Measurements from ENCODE around the gene NFASC. TPM values are rescaled to one million over a fixed set of nuclear protein-coding genes. Genes with fewer than 3 reads are reported as not detected.

The NFASC gene
- total and polyA plus RNA-seq, 8 donors = 1.1 to 54.2 (median 13.3) TPM

GRCh38 chr1:204976646-204977045 lies 106.0 kb downstream of the NFASC start:
- H3K4me3 ChIP-seq = no peak overlapping the region
- H3K27ac ChIP-seq = no peak overlapping the region
- peaks cover 0 to 7% (median 0%) of the 10 kb centered on the region in 3 donors for H3K27me3 ChIP-seq
- H3K9me3 ChIP-seq = no peaks in the 10 kb centered on the region
- WGBS, 5 donors = 84 to 89% (median 85%) methylated on average over 3 to 13 of the region's 13 CpGs
- no peak for TF ChIP-seq CTCF (IDR thresholded peaks at IDR 0.05)
- TF ChIP-seq POLR2AphosphoS5 (IDR thresholded peaks at IDR 0.05) = no peak
- no peak for TF ChIP-seq POLR2A (IDR thresholded peaks at IDR 0.05)
- TF ChIP-seq EP300 (IDR thresholded peaks at IDR 0.05) = no peak
- H3K4me1 ChIP-seq = peaks cover 0 to 5% (median 0%) of the 10 kb centered on the region in 4 donors
- intact Hi-C loops (cut with DNase I; ENCODE audit: low total_unique reads) = loop anchor here (10.0 kb wide), 1 partner anchor 278 kb away; no protein-coding TSS in a partner anchor
- no peak for DNase-seq
- peaks cover 0 to 58% (median 22%) of the 10 kb centered on the region in 4 donors for H3K36me3 ChIP-seq

- WGBS, 5 donors = 59 to 70% (median 62%) methylated on average over 6 to 8 of the region's 8 CpGs
- DNase-seq = no peak
Observed at GRCh38 chr1:204977318-204977717, 106.7 kb downstream of the NFASC start.

GRCh38 chr1:204978782-204979181 lies 108.1 kb downstream of the NFASC start:
- Histone ChIP-seq H3K4me1 (peaks cover 0 to 5% (median 0%) of the 10 kb centered on the region in 4 donors), H3K27me3 (peaks cover 0 to 7% (median 0%) of the 10 kb centered on the region in 3 donors), H3K27ac (no peak overlapping the region), H3K9me3 (no peaks in the 10 kb centered on the region), H3K4me3 (no peak overlapping the region), H3K36me3 (peaks cover 0 to 42% (median 18%) of the 10 kb centered on the region in 4 donors)
- TF ChIP-seq CTCF (IDR thresholded peaks at IDR 0.05) (no peak), EP300 (IDR thresholded peaks at IDR 0.05) (no peak), POLR2A (IDR thresholded peaks at IDR 0.05) (no peak), POLR2AphosphoS5 (IDR thresholded peaks at IDR 0.05) (no peak)
- no peak for DNase-seq
- intact Hi-C loops (cut with DNase I; ENCODE audit: low total_unique reads) = loop anchor here (10.0 kb wide), 1 partner anchor 276 kb away; no protein-coding TSS in a partner anchor
- 87 to 97% (median 91%) methylated on average over 11 to 14 of the region's 14 CpGs for WGBS, 5 donors

More at GRCh38 chr1:204977318-204977717, 106.7 kb downstream of the NFASC start:
- intact Hi-C loops (cut with DNase I; ENCODE audit: low total_unique reads) = loop anchor here (10.0 kb wide), 1 partner anchor 277 kb away; no protein-coding TSS in a partner anchor
- H3K36me3 ChIP-seq = peaks cover 0 to 56% (median 21%) of the 10 kb centered on the region in 4 donors
- H3K4me1 ChIP-seq = peaks cover 0 to 5% (median 0%) of the 10 kb centered on the region in 4 donors
- no peak overlapping the region for H3K27ac ChIP-seq
- peaks cover 0 to 7% (median 0%) of the 10 kb centered on the region in 3 donors for H3K27me3 ChIP-seq
- no peaks in the 10 kb centered on the region for H3K9me3 ChIP-seq
- no peak overlapping the region for H3K4me3 ChIP-seq
- TF ChIP-seq EP300 (IDR thresholded peaks at IDR 0.05) = no peak
- TF ChIP-seq CTCF (IDR thresholded peaks at IDR 0.05) = no peak
- TF ChIP-seq POLR2A (IDR thresholded peaks at IDR 0.05) = no peak
- TF ChIP-seq POLR2AphosphoS5 (IDR thresholded peaks at IDR 0.05) = no peak

GRCh38 chr1:204979306-204979705 lies 108.6 kb downstream of the NFASC start:
- no peak for DNase-seq
- H3K4me1 ChIP-seq = peaks cover 0 to 5% (median 0%) of the 10 kb centered on the region in 4 donors
- H3K9me3 ChIP-seq = no peaks in the 10 kb centered on the region
- 92 to 96% (median 94%) methylated on average over 18 of the region's 18 CpGs for WGBS, 5 donors
- TF ChIP-seq CTCF (IDR thresholded peaks at IDR 0.05) = no peak
- no peak for TF ChIP-seq POLR2A (IDR thresholded peaks at IDR 0.05)
- TF ChIP-seq EP300 (IDR thresholded peaks at IDR 0.05) = no peak
- no peak for TF ChIP-seq POLR2AphosphoS5 (IDR thresholded peaks at IDR 0.05)
- intact Hi-C loops (cut with DNase I; ENCODE audit: low total_unique reads) = loop anchor here (10.0 kb wide), 1 partner anchor 275 kb away; no protein-coding TSS in a partner anchor
- peaks cover 0 to 37% (median 16%) of the 10 kb centered on the region in 4 donors for H3K36me3 ChIP-seq
- H3K4me3 ChIP-seq = no peak overlapping the region
- no peak overlapping the region for H3K27ac ChIP-seq
- peaks cover 0 to 7% (median 0%) of the 10 kb centered on the region in 3 donors for H3K27me3 ChIP-seq
